Activated CD4-positive, CD25-positive, alpha-beta regulatory T cell treated with anti-CD3 and anti-CD28 coated beads, Interleukin-2, amount 50 U/mL, for 16 hours (primary cell): ENCODE results near the gene DNM3.
"Not testable (repeated sequence)": the region's sequence is repeated elsewhere in the genome, so short reads cannot be mapped to it uniquely, and the experiment has no call there.

Experiments
- DNase-seq: peaks from one replicate; pipeline ENCODE4 v3.0.0-alpha.2; 2020; ENCODE audit warnings: low read depth, low spot score

Gene DNM3

DNA sequence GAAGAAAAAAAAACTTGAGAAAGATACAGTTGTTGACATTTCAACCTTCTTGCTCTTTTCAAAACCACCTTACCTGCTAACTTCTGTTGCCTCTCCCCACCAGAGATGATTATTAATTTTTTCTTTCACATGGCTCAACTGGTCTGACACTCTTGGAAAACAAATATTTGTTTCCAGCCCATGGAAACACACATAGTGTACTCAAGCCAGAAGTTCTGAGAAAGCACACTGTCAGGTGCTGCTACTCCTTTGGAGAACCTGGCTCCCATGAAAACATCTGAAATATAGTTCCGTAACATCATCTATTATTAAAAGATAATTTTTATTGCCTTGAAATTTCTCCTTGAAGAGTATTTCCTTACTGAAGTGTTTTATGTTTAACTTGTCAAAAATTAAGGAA is 434.2 kb downstream of the DNM3 start:
- DNase-seq, result no peak

DNA sequence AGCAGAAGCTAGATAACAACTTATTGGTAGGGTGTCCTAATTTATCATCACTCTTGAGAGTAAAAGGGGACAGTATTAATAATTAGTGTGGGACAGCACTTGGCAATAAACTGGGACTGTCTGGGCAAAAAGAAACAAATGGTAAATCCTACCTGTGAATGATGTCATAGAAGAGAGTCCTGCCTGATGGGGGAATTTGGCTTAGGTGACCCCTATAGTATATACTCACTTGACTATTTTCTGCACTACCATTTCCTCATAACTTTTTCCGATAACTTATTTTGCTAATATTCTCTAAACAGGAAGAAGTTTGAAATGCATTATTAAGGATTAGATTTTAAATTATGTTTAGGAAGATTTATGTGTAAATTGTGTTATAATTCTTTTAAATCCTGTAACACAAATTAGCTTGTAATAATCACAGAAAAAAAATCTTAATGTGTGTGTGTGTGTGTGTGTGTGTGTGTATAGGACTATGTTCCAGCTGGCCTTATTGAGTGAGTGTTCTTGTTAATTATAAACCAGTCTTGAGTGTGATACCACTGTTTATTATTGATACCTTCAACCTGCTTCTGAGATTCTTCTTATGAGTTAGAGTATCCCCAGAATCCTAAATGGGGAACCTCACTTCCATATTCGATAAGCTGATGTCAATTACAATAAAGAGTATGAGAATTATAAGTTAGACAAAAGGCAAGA is 435.0 kb downstream of the DNM3 start:
- DNase-seq, result no peak

DNA sequence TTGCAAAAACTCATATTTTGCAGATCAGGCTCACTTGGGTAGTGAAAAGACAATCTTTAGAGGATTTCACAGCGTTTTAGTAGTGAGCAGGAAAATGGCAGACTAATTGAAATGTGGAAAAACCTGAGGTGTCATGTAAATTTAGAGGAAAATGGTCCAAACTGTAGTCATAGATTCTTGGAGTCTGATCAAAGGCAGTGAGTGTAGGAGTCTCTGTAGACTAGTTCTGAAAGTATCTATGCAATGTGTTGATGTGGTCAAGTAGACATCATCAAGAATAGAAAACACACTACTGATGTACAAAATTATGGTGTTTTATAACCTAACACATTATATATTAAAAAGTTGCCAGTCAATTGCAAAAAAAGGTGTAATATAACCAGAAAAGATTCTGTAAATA is 436.0 kb downstream of the DNM3 start:
- DNase-seq, result no peak

DNA sequence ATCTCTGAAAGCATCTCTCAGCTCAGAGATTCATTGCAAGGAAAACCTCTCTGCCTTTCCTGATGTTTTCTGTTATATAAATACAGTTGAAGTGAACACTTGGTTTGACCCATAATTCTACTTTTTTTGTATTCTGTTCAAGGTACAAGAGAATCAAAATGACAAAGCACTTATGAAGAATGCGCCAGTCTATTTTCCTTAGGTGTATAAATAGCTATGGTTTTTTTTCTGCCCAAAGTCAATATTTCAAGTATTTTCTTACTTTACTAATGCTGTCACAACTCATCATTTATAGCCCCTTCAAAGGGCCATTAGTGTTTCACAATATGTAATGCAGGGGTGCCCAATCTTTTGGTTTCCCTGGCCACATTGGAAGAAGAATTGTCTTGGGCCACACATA is 436.7 kb downstream of the DNM3 start:
- DNase-seq, result no peak

DNA sequence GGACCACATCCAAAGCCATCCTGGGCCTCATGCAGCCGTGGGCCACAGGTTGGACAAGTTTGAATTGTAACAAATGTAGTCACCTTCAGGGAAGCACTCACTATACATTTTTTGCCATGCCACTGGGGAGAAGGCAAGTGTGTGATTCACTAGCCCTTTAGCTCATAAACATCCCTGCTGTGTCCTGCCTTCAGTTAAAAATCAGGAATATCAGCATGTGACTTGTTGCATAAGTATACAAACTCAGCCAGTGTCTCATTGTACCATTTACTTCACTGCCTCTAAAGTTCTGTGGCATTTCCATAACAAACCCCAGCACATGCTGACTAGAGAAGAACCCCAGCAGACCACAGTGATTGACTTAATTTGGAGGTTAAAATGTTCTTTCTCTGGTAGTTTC is 437.2 kb downstream of the DNM3 start:
- DNase-seq, result no peak

DNA sequence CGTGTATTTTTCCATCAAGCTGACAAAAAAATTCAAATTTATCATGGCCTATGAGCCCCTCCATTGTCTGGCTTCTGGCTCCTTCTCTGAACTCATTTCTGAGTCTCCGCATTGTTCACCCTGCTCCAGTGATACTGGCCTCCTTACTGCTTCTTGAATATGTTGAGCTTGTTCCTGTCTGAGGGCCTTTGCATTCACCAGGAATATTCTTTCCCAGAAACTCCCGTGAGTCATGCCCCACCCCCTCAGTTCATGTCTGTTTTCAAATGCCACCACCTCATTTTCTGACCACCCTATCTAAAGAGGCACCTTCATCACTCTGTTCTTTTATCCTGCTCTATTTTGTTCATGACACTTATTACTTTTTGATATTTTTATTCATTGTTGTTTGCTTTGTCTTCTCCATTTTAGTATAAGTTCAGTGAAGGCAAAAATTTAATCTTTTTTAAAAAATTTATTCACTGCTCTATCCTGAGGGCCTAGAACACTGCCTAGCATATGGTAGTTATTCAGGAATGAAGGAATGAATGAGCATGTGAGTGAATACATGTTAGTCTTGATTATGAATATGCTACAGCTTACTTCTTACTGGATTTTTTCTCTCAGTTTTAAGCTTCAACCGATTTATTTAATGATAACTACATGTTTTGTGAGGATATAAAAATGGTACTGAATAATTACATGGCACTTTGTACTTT is 438.8 kb downstream of the DNM3 start:
- no peak for DNase-seq

DNA sequence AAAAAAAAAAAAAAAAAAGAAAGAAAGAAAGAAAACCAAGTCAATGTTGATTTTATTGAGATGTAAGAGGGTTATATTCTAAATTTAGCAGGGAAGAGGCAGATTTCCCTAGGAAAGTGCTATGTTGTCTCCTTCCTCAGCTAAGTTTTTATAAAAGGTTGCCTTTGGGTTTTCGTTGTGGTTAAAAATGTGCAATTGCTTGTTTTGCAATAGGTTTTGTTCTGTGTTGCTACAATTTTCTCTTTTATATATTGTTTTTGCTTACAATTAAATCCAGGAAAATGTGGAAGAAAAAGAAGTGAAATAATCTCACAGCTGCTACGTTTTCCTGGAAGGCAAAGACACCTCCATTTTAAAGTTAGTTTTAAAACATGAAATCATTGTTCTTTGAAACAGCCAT is 442.5 kb downstream of the DNM3 start:
- no peak for DNase-seq

DNA sequence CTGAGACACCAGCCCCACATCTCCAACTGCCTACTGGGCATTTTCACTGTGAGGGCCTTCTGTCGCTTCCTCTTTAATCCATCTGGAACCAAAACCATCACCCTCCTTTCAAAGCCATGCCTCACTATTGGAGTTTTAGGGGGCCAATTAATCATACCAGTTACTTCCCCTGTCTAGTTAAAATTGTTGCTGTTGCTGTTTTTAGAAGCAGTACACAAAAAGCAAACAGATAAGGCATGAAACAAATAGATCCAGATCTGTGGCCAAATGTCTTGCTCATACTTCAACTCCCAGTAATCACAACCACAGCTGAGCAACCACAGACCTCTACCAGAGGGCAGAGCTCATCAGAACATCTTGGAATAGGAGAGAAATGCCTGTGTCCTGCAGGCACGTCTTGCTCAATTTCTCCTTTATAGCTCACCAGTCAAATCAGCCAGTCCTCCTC is 445.4 kb downstream of the DNM3 start:
- no peak for DNase-seq

DNA sequence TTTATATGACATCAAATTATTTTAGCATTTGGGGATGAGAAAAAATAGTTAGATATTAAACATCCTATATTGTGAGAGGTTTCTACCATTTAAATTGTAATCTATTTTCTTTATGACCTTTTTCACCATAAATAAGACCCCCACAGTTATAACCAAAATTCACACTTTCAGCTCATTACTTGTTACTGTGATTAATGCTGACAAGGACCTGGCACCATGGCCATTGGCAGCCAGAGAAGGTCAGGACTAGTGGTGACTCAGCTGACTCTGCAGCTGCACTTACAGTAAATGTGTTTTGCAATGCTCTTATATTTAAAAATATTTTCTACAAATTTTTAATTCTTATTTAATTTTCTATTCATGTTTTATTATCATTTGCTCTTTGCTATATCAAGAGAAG is 445.9 kb downstream of the DNM3 start:
- DNase-seq, result no peak

DNA sequence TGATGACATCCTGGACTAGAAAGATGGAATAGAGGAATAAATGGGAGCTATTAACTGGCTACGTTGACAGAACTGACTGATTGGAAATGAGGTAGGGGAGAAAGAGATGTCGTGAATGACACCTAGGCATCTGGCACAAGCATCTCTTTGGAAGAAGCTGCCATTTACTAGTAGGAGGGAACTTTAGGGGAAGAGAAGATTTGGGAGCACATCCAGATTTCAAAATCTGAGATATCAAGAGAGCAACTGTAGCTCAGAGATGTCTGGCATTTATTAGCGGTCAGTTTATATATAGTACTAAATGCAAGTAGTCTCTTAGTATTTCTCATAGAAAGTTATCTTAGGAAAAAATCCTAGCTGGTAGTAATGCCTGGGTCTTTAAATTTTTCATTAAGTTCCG is 447.3 kb downstream of the DNM3 start:
- DNase-seq, result no peak

DNA sequence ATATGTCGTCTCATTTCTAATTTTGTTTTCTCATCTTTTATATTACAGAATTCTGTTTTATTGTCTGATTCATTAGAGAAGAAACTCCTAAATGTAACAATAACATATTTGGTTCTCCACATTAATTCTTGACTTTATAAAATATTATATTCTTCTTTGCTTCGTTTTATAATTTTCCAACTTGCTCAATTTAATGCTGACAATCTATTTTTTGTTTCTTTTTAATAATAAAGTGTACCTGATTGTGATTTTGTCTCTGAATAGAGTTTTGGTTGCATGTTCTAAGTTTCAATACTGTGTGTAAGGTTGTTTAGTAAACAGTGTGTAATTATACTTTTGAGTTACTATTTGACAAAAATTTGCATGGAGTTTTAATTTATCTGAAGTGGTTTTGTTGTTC is 448.1 kb downstream of the DNM3 start:
- no peak for DNase-seq

DNA sequence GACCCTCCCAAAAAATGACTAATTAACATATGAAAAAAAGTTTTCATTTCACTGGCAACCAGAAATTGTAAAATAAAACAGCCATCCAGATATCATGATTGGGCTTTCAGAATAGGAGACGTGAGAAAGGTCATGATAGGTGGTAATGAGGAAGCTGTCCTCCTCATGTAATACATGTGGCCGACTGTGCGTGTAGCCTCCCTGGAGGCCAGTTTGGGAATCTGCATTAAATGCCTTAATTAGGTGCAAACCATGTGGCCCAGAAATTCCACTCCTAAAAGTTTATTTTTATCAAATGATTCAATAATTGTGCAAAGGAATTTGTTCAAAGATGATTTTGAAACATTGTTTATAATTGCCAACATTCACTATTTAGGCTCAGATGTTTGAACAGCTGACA is 451.5 kb downstream of the DNM3 start:
- DNase-seq, result no peak

DNA sequence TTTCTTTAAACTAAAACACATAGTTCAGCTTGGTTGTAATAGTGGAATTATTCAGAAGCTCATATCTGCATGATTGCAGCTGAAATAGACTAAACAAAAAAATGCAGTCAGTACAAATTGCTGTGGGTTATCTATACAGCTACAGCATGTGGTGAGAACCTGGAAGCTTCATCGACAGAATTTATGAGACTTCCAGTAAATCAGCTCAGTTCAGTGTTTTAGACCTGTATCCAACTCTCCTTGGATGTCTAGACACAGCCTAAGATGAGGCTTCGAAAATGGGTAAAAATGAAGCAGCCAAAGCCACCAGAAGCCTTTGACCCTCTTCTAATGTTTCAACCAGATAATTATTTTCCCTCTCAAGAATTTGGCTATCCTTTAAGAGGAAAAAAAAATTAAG is 452.1 kb downstream of the DNM3 start:
- DNase-seq, result no peak

DNA sequence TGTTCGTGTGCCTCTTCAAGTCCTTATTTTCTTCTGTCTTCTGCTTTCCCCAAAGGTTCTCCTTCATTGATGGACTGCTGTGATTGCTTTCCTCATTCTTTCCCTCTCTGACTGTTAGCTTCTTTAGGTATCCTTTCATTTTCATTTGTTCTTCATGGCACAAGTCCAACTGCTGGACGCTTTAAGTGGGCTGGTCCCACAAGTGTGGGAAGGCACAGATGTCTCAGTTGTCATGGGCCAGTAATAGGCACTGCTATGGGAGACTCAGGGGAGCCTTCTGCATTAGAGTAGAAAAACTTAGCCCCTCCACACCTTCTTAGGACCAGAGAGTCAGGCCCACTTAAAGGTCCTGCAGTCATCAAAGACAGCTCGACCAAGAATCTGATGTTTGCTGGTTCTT is 456.8 kb downstream of the DNM3 start:
- no peak for DNase-seq

DNA sequence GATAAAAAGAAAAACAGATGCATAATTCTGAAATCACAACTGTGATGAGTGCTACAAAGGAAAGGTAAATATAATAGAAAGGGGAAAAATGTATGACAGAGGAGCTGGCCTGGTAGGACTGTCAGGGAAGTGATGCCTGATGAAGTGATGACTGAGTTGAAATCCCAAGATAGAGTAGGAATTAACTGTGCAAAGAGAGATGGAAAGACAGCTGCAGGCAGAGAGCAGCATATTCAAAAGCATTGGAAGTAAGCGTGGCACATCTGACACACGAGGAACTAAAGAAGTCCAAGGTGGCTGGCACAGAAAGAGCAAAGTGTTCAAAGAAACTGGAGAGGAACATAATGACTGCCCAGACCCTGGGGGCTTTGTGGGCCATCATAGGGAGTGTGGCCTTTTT is 457.6 kb downstream of the DNM3 start:
- DNase-seq, result no peak

DNA sequence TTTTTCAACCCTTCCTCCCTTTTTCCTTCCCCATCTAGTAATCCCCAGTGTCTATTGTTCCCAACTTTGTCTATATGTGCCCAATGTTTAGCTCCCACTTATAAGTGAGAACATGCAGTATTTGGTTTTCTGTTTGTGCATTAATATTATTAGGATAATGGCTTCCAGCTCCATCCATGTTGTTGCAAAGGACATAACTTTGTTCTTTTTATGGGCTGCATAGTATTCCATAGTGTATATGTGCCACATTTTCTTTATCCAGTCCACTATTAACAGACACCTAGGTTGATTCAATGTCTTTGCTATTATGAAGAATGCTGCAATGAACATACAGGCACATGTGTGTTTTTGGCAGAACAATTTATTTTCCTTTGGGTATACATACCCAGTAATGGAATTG is 458.2 kb downstream of the DNM3 start:
- DNase-seq, result no peak

DNA sequence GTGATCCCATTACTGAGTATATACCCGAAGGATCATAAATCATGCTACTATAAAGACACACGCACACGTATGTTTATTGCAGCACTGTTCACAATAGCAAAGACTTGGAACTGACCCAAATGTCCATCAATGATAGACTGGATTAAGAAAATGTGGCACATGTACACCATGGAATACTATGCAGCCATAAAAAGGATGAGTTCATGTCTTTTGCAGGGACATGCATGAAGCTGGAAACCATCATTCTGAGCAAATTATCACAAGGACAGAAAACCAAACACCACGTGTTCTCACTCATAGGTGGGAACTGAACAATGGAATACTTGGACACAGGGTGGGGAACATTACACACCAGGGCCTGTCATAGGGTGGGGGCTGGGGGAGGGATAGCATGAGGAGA is 466.2 kb downstream of the DNM3 start:
- not testable (repeated sequence) for DNase-seq

DNA sequence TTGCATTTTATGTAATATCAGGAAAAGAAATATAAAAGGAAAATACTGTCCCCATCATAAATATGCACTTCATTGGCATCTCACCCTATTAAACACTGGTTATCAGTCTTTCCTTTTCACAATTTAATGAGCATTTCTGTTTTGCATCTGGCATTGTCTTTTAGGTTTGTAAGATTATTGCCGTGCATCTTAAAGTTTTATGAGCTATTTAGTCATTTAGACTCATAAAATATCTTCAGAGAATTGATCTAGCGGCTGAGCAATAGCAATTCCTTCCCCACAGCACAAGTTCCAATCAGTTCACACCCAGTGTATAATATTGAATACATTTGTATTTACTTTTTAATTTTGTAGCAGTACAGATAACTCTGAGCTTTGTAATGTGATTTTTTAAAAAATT is 466.8 kb downstream of the DNM3 start:
- no peak for DNase-seq

DNA sequence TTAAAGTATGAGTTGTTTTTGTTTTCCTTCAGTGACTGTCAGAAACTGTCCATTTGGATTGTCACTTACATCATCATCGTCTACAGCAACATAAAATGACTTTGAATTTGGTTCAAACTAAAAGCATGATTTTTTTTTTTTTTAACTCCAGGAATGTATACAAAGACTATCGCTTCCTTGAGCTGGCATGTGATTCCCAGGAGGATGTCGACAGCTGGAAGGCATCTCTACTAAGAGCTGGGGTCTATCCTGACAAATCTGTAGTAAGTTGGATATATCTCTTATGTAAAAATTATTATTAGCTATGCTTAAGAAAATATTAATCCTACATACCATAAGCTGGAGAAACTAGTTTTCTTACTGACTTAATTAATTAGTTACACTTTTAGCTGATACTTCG is 467.3 kb downstream of the DNM3 start:
- no peak for DNase-seq

DNA sequence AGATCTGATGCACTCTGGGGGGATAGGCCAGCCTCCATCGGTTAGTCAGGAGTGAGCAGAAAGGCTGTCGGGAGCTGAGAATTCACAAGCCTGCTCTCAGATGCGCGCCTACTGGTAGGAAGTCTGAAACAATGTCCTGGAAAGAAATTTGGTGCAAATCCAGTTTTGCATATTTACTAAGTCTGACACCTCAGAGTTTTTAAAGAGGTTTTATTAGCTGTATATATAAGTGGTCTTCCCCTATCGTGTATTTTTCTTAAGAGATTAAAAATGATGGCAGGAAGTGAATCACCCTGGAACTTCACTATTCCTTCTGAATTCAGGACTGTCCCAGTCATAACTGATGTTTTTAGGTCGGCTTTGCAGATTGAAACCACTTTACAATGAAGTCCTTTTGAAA is 479.4 kb downstream of the DNM3 start:
- DNase-seq, result no peak

DNA sequence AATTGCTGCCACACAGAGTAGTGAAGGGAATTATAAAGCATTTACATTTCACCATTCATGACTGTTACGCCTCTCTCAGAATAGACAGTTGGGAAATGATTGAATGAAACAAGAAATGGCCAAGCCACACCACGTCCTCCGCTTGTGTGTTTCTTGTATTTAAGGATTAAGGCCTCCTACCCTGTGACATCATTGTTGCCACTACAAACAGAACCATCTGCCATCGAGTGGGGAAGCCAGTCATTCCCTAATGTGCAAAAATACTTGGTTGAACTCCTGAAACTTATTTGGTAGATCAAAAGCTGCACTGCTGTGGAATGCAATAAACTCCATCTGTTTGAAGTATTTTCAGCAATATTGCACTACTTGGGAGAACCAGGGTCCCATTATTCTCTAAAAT is 480.2 kb downstream of the DNM3 start:
- DNase-seq, result no peak

DNA sequence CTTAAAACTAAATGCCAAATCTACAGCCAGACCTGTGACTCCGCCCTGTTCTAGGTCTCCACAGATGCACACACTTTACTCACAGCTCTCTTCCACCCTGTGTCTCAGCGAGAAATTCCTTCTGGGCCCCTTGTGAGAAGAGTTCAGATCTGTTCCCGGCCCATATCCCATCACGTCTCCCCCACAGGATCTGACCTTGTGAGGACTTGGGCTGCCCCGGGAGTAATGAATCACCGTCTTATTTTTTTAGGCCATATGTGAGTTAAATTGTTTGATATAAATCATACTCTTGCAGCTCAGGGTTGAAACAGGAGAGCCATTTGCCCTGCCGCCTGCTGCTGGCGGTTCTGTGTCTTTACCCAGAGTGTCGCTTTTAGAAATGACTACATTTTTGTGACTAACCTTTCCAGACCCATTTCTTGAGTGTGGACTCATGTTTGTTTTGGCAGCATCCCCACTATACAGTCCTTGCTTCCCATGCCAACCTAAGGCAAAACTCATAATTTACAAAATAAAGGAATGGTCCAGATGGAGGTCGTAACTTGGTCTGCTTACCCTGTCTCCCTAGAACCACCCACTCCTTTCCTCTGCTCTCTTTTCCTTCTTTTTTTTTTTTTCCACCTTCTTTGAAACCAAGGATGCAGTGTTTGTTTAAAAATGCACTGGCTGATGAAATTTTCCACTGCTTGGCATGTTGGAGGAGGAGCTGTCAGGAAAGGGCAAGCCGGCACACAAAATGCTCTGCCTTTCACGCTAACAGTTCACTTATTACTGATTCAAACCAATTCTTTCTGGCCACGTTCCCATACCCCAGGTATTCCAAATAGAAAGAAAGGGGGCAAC is 481.1 kb downstream of the DNM3 start:
- no peak for DNase-seq

DNA sequence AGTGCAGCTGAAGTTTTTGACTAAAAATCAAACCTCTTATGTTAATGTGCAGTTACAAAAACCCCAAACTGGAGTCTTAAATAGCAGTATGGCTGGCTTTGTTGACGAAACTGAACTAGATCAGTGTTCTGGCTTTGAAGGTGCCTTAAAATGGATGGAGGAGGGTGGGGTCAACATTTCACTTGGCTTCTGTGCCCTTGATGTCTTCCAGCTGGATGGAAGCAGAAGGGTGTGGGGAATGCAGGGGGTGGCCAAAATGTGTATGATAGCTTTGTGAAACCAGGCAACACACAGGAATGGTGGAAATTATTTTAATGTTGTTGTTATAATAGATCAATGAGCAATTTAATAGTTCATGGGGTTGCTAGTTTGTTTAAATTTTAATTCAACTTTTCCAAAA is 482.4 kb downstream of the DNM3 start:
- no peak for DNase-seq
